Measurements from ENCODE around the gene DCLK3. TPM values are rescaled to one million over a fixed set of nuclear protein-coding genes. Genes with fewer than 3 reads are reported as not detected.

DCLK3 gene
- total RNA-seq, 1 donor from 2014 or later: not detected

- DNase-seq (ENCODE audit: extremely low spot score, unreplicated experiment): no peak
- no peak overlapping the region for H3K27ac Mint-ChIP-seq (ENCODE audit: unreplicated experiment)
- H3K27me3 Mint-ChIP-seq (ENCODE audit: unreplicated experiment): peaks cover 48% of the 10 kb centered on the region
- peaks cover 4% of the 10 kb centered on the region for H3K4me1 Mint-ChIP-seq (ENCODE audit: unreplicated experiment)
- H3K4me3 Mint-ChIP-seq (ENCODE audit: unreplicated experiment): no peak overlapping the region
- H3K36me3 Mint-ChIP-seq (ENCODE audit: unreplicated experiment): no peaks in the 10 kb centered on the region
- no peaks in the 10 kb centered on the region for H3K9me3 Mint-ChIP-seq (ENCODE audit: unreplicated experiment)
- no peak for TF ChIP-seq CTCF (IDR thresholded peaks at IDR 0.05)
Observed at GRCh38 chr3:36777424-36778218, 13.3 kb upstream of the DCLK3 start.

- Mint-ChIP-seq H3K9me3 (ENCODE audit: unreplicated experiment) (no peaks in the 10 kb centered on the region), H3K4me1 (ENCODE audit: unreplicated experiment) (peaks cover 4% of the 10 kb centered on the region), H3K36me3 (ENCODE audit: unreplicated experiment) (no peaks in the 10 kb centered on the region), H3K27me3 (ENCODE audit: unreplicated experiment) (peaks cover 48% of the 10 kb centered on the region), H3K27ac (ENCODE audit: unreplicated experiment) (no peak overlapping the region), H3K4me3 (ENCODE audit: unreplicated experiment) (no peak overlapping the region)
- DNase-seq (ENCODE audit: extremely low spot score, unreplicated experiment): no peak
- no peak for TF ChIP-seq CTCF (IDR thresholded peaks at IDR 0.05)
Observed at GRCh38 chr3:36776436-36776835, 12.1 kb upstream of the DCLK3 start.

- Mint-ChIP-seq H3K36me3 (ENCODE audit: unreplicated experiment) (no peaks in the 10 kb centered on the region), H3K4me3 (ENCODE audit: unreplicated experiment) (no peak overlapping the region), H3K27ac (ENCODE audit: unreplicated experiment) (no peak overlapping the region), H3K9me3 (ENCODE audit: unreplicated experiment) (no peaks in the 10 kb centered on the region), H3K27me3 (ENCODE audit: unreplicated experiment) (peaks cover 54% of the 10 kb centered on the region), H3K4me1 (ENCODE audit: unreplicated experiment) (peaks cover 4% of the 10 kb centered on the region)
- DNase-seq (ENCODE audit: extremely low spot score, unreplicated experiment): no peak
- TF ChIP-seq CTCF (IDR thresholded peaks at IDR 0.05): no peak
Observed at GRCh38 chr3:36774052-36774451, 9.7 kb upstream of the DCLK3 start.

- Mint-ChIP-seq H3K27ac (ENCODE audit: unreplicated experiment) (no peak overlapping the region), H3K4me3 (ENCODE audit: unreplicated experiment) (no peak overlapping the region), H3K27me3 (ENCODE audit: unreplicated experiment) (peaks cover 62% of the 10 kb centered on the region), H3K4me1 (ENCODE audit: unreplicated experiment) (peaks cover 4% of the 10 kb centered on the region), H3K36me3 (ENCODE audit: unreplicated experiment) (no peaks in the 10 kb centered on the region), H3K9me3 (ENCODE audit: unreplicated experiment) (no peaks in the 10 kb centered on the region)
- no peak for TF ChIP-seq CTCF (IDR thresholded peaks at IDR 0.05)
- no peak for DNase-seq (ENCODE audit: extremely low spot score, unreplicated experiment)
Observed at GRCh38 chr3:36771931-36772330, 7.6 kb upstream of the DCLK3 start.

- no peak overlapping the region for H3K4me3 Mint-ChIP-seq (ENCODE audit: unreplicated experiment)
- peaks cover 62% of the 10 kb centered on the region for H3K27me3 Mint-ChIP-seq (ENCODE audit: unreplicated experiment)
- H3K4me1 Mint-ChIP-seq (ENCODE audit: unreplicated experiment): peaks cover 4% of the 10 kb centered on the region
- H3K9me3 Mint-ChIP-seq (ENCODE audit: unreplicated experiment): no peaks in the 10 kb centered on the region
- no peak overlapping the region for H3K27ac Mint-ChIP-seq (ENCODE audit: unreplicated experiment)
- DNase-seq (ENCODE audit: extremely low spot score, unreplicated experiment): no peak
- H3K36me3 Mint-ChIP-seq (ENCODE audit: unreplicated experiment): no peaks in the 10 kb centered on the region
- no peak for TF ChIP-seq CTCF (IDR thresholded peaks at IDR 0.05)
Observed at GRCh38 chr3:36769926-36770325, 5.6 kb upstream of the DCLK3 start.

All from osteocyte (in vitro differentiated cells).